GM18909 (cell line): ENCODE data around the gene OR7C1.
"Not testable (repeated sequence)": the region's sequence is repeated elsewhere in the genome, so short reads cannot be mapped to it uniquely, and the experiment has no call there.

Experiments
- ATAC-seq: cut with Tn5 transposase; IDR thresholded peaks from one replicate; pipeline ENCODE4 v1.9.1; 2021; ENCODE audit warnings: mild to moderate bottlenecking; ENCODE audit not compliant: unreplicated experiment, poor library complexity

Gene OR7C1

GRCh38 chr19:14768001-14768400, 67.0 kb downstream of the OR7C1 start:
- no peak for ATAC-seq

GRCh38 chr19:14767466-14767971, 67.5 kb downstream of the OR7C1 start:
- ATAC-seq: no peak

GRCh38 chr19:14765841-14766240, 69.1 kb downstream of the OR7C1 start:
- ATAC-seq: not testable (repeated sequence)

- not testable (repeated sequence) for ATAC-seq
Measured at GRCh38 chr19:14765403-14765802, 69.6 kb downstream of the OR7C1 start.

GRCh38 chr19:14764401-14764800, 70.6 kb downstream of the OR7C1 start:
- no peak for ATAC-seq

- ATAC-seq: no peak
Measured at GRCh38 chr19:14763497-14764145, 71.4 kb downstream of the OR7C1 start.

- no peak for ATAC-seq
Measured at GRCh38 chr19:14762111-14762510, 72.9 kb downstream of the OR7C1 start.

GRCh38 chr19:14761607-14762006, 73.4 kb downstream of the OR7C1 start:
- ATAC-seq: no peak

- ATAC-seq: no peak
Measured at GRCh38 chr19:14758816-14759215, 76.2 kb downstream of the OR7C1 start.

- ATAC-seq: no peak
Measured at GRCh38 chr19:14748601-14749000, 86.4 kb downstream of the OR7C1 start.
